Measurements from ENCODE around the gene SREBF2. TPM values are rescaled to one million over a fixed set of nuclear protein-coding genes. Genes with fewer than 3 reads are reported as not detected.

The SREBF2 gene
- total and polyA plus RNA-seq, 2 donors (not counting 3 experiments of a cell fraction or from before 2014, with no cell fraction given): 101 to 136 TPM

DNA sequence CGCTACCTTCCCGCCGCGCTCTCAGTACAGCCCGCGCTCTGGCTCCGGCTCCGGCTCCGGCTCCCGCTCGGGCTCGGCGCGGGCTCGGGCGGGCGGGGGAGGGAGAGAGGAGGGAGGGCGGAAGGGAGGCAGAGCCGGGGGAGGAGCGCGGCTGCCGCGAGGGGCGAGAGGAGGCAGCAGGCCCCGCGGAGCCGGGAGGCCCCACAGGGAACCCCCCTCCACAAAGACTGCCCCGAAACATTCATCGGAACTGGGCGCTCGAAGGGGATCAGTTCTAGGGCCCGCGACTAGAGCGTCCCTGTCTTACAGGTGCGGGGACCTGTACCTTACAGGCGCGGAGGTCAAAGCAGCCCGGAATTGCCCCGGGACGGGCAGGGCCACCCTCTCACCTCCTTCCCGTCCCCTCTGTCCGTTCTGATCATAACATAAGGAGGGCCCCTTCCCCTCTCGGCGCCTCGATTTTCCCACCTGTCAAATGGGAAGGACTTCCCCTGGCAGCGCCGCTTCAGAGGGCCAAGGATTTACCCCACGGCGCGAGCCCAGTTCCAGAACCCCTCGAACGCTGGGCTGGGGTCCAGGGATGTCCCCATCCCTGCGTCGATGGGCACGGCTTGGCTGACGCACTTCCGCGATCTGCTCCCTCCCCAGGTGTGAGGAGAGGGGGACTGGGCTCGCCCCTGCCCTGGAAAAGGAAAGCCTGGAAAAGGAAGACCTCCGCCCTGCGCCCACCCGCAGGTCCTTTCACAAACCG is 82.3 kb downstream of the SREBF2 start, which contains the start of gene SHISA8:
TSS of gene SHISA8 (minus strand) at position 40 of the 751 bp plus-strand sequence. CDS start 407 bp downstream, outside the sequence.
- peak; percentile 67 for TF ChIP-seq EZH2 (IDR thresholded peaks at IDR 0.05; ENCODE audit: borderline replicate concordance, low read depth, low read length, severe bottlenecking)
- TF ChIP-seq JUN (IDR thresholded peaks at IDR 0.05; ENCODE audit: borderline replicate concordance, insufficient read depth, insufficient read length, low read depth): no peak
- TF ChIP-seq POLR2A (IDR thresholded peaks at IDR 0.05; ENCODE audit: low read depth, low read length): no peak
- no peak within 1 kb of the TSS for H3K4me3 ChIP-seq (replicated peaks in 1 of 3; ENCODE audit: insufficient read depth in 1 of 3, low read depth in 1 of 3, low read length in 3 of 3)
- no peak within 1 kb of the TSS for H2AFZ ChIP-seq (ENCODE audit: low read depth, low read length)
- H4K20me1 ChIP-seq (replicated peaks; ENCODE audit: control insufficient read depth, extremely low read depth, insufficient read depth, low read length): no peaks in the 10 kb centered on the region
- FAIRE-seq: no peak
- H3K9me1 ChIP-seq (replicated peaks; ENCODE audit: control insufficient read depth, extremely low read depth, insufficient read depth, low read length): no peaks in the 10 kb centered on the region
- peak; percentile 27 for DNase-seq (ENCODE audit: low read depth, low spot score)
- H3K27me3 ChIP-seq (ENCODE audit: control insufficient read depth in 2 of 2, insufficient read depth in 2 of 2, low read length in 2 of 2): peaks cover 53 to 66% of the 10 kb centered on the region in 2 experiments
- no peak within 1 kb of the TSS for H3K4me2 ChIP-seq (ENCODE audit: insufficient read depth, low read length)
- H3K79me2 ChIP-seq (ENCODE audit: control insufficient read depth, insufficient read depth, low read length): no peaks in the 10 kb centered on the region
- ChIA-PET POLR2A (no interaction called here), CTCF (interaction anchor here (0.6 to 2.4 kb wide), 5 partner anchors 8 to 198 kb away, joined by 3 to 14 read pairs (median 9); partner anchors contain the start of gene TNFRSF13C)
- no peak within 1 kb of the TSS for H3K9ac ChIP-seq (replicated peaks; ENCODE audit: extremely low read depth, insufficient read depth, low read length)
- H3K27ac ChIP-seq (ENCODE audit: insufficient read depth, low read depth, low read length): no peak within 1 kb of the TSS
- intact Hi-C loops (cut with micrococcal nuclease) (no loop called here), dilution Hi-C loops (cut with MboI; ENCODE audit: extremely low pct_ligation_motif_present, low sequenced_read_pairs) (no loop called here)
- BruUV-seq (replicated peaks): no TSS peak
- H3K9me3 ChIP-seq (replicated peaks; ENCODE audit: control insufficient read depth, insufficient read depth, low read length): no peaks in the 10 kb centered on the region
- peaks cover 16% of the 10 kb centered on the region for H3K4me1 ChIP-seq (ENCODE audit: control insufficient read depth, extremely low read depth, insufficient read depth, low read length)
- H3K36me3 ChIP-seq (ENCODE audit: control insufficient read depth in 2 of 2, extremely low read depth in 1 of 2, insufficient read depth in 2 of 2, low read length in 2 of 2): no peaks in the 10 kb centered on the region

GRCh38 chr22:41915786-41916493 is 83.0 kb downstream of the SREBF2 start:
- Histone ChIP-seq H3K4me3 (replicated peaks in 1 of 3; ENCODE audit: insufficient read depth in 1 of 3, low read depth in 1 of 3, low read length in 3 of 3) (no peak overlapping the region), H3K9me1 (replicated peaks; ENCODE audit: control insufficient read depth, extremely low read depth, insufficient read depth, low read length) (no peaks in the 10 kb centered on the region), H3K9me3 (replicated peaks; ENCODE audit: control insufficient read depth, insufficient read depth, low read length) (no peaks in the 10 kb centered on the region), H3K36me3 (ENCODE audit: control insufficient read depth in 2 of 2, extremely low read depth in 1 of 2, insufficient read depth in 2 of 2, low read length in 2 of 2) (no peaks in the 10 kb centered on the region), H3K27me3 (ENCODE audit: control insufficient read depth in 2 of 2, insufficient read depth in 2 of 2, low read length in 2 of 2) (peaks cover 50 to 58% of the 10 kb centered on the region in 2 experiments), H3K4me1 (ENCODE audit: control insufficient read depth, extremely low read depth, insufficient read depth, low read length) (peaks cover 11% of the 10 kb centered on the region), H3K27ac (ENCODE audit: insufficient read depth, low read depth, low read length) (no peak overlapping the region), H3K79me2 (ENCODE audit: control insufficient read depth, insufficient read depth, low read length) (no peaks in the 10 kb centered on the region), H3K9ac (replicated peaks; ENCODE audit: extremely low read depth, insufficient read depth, low read length) (no peak overlapping the region), H4K20me1 (replicated peaks; ENCODE audit: control insufficient read depth, extremely low read depth, insufficient read depth, low read length) (no peaks in the 10 kb centered on the region), H2AFZ (ENCODE audit: low read depth, low read length) (no peak overlapping the region), H3K4me2 (ENCODE audit: insufficient read depth, low read length) (no peak overlapping the region)
- ChIA-PET CTCF (interaction anchor here (1.2 to 2.4 kb wide), 3 partner anchors 10 to 25 kb away, joined by 4 to 14 read pairs (median 9); partner anchors contain the start of gene TNFRSF13C), POLR2A (no interaction called here)
- no peak for TF ChIP-seq EZH2 (IDR thresholded peaks at IDR 0.05; ENCODE audit: borderline replicate concordance, low read depth, low read length, severe bottlenecking)
- no peak for TF ChIP-seq POLR2AphosphoS5 (IDR thresholded peaks at IDR 0.05; ENCODE audit: insufficient read depth, low read depth, low read length)
- TF ChIP-seq CTCF (IDR thresholded peaks at IDR 0.05; ENCODE audit: extremely low read depth in 1 of 2, insufficient read depth in 1 of 2, low read depth in 1 of 2, low read length in 2 of 2): no peak
- no peak for TF ChIP-seq MYC (IDR thresholded peaks at IDR 0.05; ENCODE audit: low read depth, low read length)
- no peak for TF ChIP-seq GATA2 (IDR thresholded peaks at IDR 0.05; ENCODE audit: insufficient read depth, insufficient read length, low read depth, low read length)
- TF ChIP-seq MAX (IDR thresholded peaks at IDR 0.05; ENCODE audit: insufficient read depth, insufficient read length): no peak
- TF ChIP-seq FOS (IDR thresholded peaks at IDR 0.05; ENCODE audit: borderline replicate concordance, insufficient read depth, low read length): no peak
- no peak for TF ChIP-seq JUN (IDR thresholded peaks at IDR 0.05; ENCODE audit: borderline replicate concordance, insufficient read depth, insufficient read length, low read depth)
- no peak for TF ChIP-seq POLR2A (IDR thresholded peaks at IDR 0.05; ENCODE audit: low read depth, low read length)
- dilution Hi-C loops (cut with MboI; ENCODE audit: extremely low pct_ligation_motif_present, low sequenced_read_pairs): no loop called here
- no TSS peak for BruUV-seq (replicated peaks)
- DNase-seq (ENCODE audit: low read depth, low spot score): no peak
- no peak for FAIRE-seq
- intact Hi-C loops (cut with micrococcal nuclease): no loop called here

All from endothelial cell of umbilical vein (primary cell).